ENCODE results near the gene NFIB. TPM values are rescaled to one million over a fixed set of nuclear protein-coding genes. Genes with fewer than 3 reads are reported as not detected.

Gene NFIB
- total and polyA plus RNA-seq, 2 of the 8 experiments (the other 6 are each of a cell fraction or from before 2014, with no cell fraction given): 2.6 to 13.1 TPM

DNA sequence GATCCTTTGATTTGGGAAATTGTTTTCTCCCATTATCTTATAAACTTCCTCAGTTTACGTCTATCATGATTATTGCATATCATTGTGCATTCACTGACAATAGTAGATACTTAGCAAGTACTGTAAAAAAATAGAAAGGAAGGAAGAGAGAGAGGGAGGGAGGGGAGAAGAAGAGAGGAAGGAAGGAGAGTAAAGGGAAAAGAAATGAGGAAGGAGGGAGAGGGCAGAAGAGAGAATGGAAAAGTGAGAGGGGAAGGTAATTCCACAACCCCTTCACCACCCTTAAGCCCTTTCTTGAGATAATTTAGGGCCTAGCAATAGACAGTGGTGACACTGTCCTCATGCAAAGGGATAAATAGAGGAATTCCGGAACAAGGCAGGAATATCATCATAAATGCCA is 64.4 kb downstream of the NFIB start:
- H3K4me1 ChIP-seq (replicated peaks in 1 of 4; ENCODE audit: control insufficient read depth in 3 of 4, insufficient read depth in 4 of 4, low read length in 3 of 4): peaks cover 0 to 7% (median 4%) of the 10 kb centered on the region in 4 experiments; a peak in 5 of 7 replicates
- no peak overlapping the region for H2BK12ac ChIP-seq (ENCODE audit: low read depth, low read length)
- no peak for TF ChIP-seq BACH1 (IDR thresholded peaks at IDR 0.05; ENCODE audit: low read length)
- TF ChIP-seq EGR1 (IDR thresholded peaks at IDR 0.05; ENCODE audit: borderline replicate concordance, low read depth, low read length): no peak
- no peak for TF ChIP-seq RFX5 (IDR thresholded peaks at IDR 0.05; ENCODE audit: borderline replicate concordance, low read depth, low read length)
- no peak for TF ChIP-seq GABPA (IDR thresholded peaks at IDR 0.05; ENCODE audit: borderline replicate concordance, insufficient read depth, low read length)
- TF ChIP-seq YY1 (IDR thresholded peaks at IDR 0.05; ENCODE audit: low read depth, low read length): no peak
- no peak for TF ChIP-seq CHD1 (IDR thresholded peaks at IDR 0.05; ENCODE audit: low read depth, low read length)
- TF ChIP-seq KDM1A (IDR thresholded peaks at IDR 0.05; ENCODE audit: borderline replicate concordance, low read length): no peak
- no peak for TF ChIP-seq SIN3A (conservative IDR thresholded peaks at IDR 0.05 in 1 of 2, IDR thresholded peaks at IDR 0.05 in 1 of 2; ENCODE audit: low read depth in 1 of 2, low read length in 2 of 2)
- no peak overlapping the region for H3K4me3 ChIP-seq (ENCODE audit: extremely low read depth in 1 of 4, insufficient read depth in 2 of 4, low read depth in 3 of 4, low read length in 4 of 4)
- no peak overlapping the region for H2BK15ac ChIP-seq (ENCODE audit: low read length)
- no peak overlapping the region for H4K8ac ChIP-seq (ENCODE audit: extremely low read depth, insufficient read depth, low read length)
- no peak overlapping the region for H3K18ac ChIP-seq (ENCODE audit: extremely low read depth, low read length)
- H3K9me3 ChIP-seq (ENCODE audit: insufficient read depth in 2 of 2, low read depth in 1 of 2, low read length in 1 of 2): no peaks in the 10 kb centered on the region
- H3K27me3 ChIP-seq (replicated peaks in 1 of 4; ENCODE audit: control insufficient read depth in 3 of 4, extremely low read depth in 1 of 4, insufficient read depth in 3 of 4, low read length in 3 of 4): no peaks in the 10 kb centered on the region
- H3K4ac ChIP-seq (replicated peaks; ENCODE audit: insufficient read length, low read depth, low read length): no peak overlapping the region
- H3K79me2 ChIP-seq (ENCODE audit: control insufficient read depth in 1 of 2, insufficient read depth in 2 of 2, low read length in 2 of 2): 0 out of 4 replicates have a peak, but pooled peaks cover 0 to 5% of the 10 kb centered on the region in 2 experiments
- POLR2A ChIA-PET (ENCODE audit: partially characterized antibody): no interaction called here
- no peaks in the 10 kb centered on the region for H4K20me1 ChIP-seq (replicated peaks in 1 of 2; ENCODE audit: control insufficient read depth in 1 of 2, insufficient read depth in 2 of 2, low read length in 2 of 2)
- no peak overlapping the region for H3K56ac ChIP-seq (replicated peaks; ENCODE audit: insufficient read length, low read depth, low read length)
- no peak overlapping the region for H3K23ac ChIP-seq (ENCODE audit: insufficient read length)
- 95% methylated on average over 2 of the region's 2 CpGs; no CpG with 5 or more reads in 1 of the 2 experiments for WGBS, 2 experiments (ENCODE audit: extremely low coverage in 1 of 2, insufficient coverage in 1 of 2, insufficient read length in 1 of 2, insufficient replicate concordance in 2 of 2, low coverage in 1 of 2, low lambda C conversion rate in 2 of 2, missing lambda C conversion rate in 1 of 2)
- no peak overlapping the region for H3K4me2 ChIP-seq (ENCODE audit: insufficient read depth in 1 of 2, low read depth in 2 of 2, low read length in 2 of 2)
- no peaks in the 10 kb centered on the region for H3K36me3 ChIP-seq (ENCODE audit: control insufficient read depth in 2 of 4, insufficient read depth in 4 of 4, low read length in 3 of 4)
- H3K23me2 ChIP-seq (ENCODE audit: low read depth, low read length): no peaks in the 10 kb centered on the region
- H2BK5ac ChIP-seq (ENCODE audit: low read depth, low read length): no peak overlapping the region
- no peak overlapping the region for H2AFZ ChIP-seq (ENCODE audit: low read length)
- DNase-seq (ENCODE audit: low read depth in 1 of 2, low spot score in 2 of 2) (no peak), FAIRE-seq (no peak)
- no peak overlapping the region for H2AK5ac ChIP-seq (ENCODE audit: low read depth, low read length)
- H3K79me1 ChIP-seq (ENCODE audit: low read depth, low read length): no peaks in the 10 kb centered on the region
- CTCF ChIA-PET (ENCODE audit: partially characterized antibody): interaction anchor here (0.5 to 1.0 kb wide), 2 partner anchors 52 to 520 kb away, joined by 3 read pairs; no protein-coding TSS in a partner anchor
- H2BK20ac ChIP-seq (ENCODE audit: low read length): no peak overlapping the region
- no peak overlapping the region for H3K9ac ChIP-seq (replicated peaks in 1 of 4; ENCODE audit: extremely low read depth in 1 of 4, low read depth in 3 of 4, low read length in 3 of 4)
- H4K91ac ChIP-seq (replicated peaks; ENCODE audit: insufficient read length, low read length): no peak overlapping the region
- H4K5ac ChIP-seq (ENCODE audit: insufficient read length, low read depth, low read length): no peak overlapping the region
- H3K27ac ChIP-seq (ENCODE audit: low read depth, low read length): no peak overlapping the region
- no peak overlapping the region for H3K14ac ChIP-seq (ENCODE audit: insufficient read length)
- H2BK120ac ChIP-seq (replicated peaks; ENCODE audit: low read depth, low read length): no peak overlapping the region
